Testis (tissue), 3 donors: ENCODE data around the gene RAP1GDS1. TPM values are rescaled to one million over a fixed set of nuclear protein-coding genes. Genes with fewer than 3 reads are reported as not detected.
A peak's percentile ranks its signal among the peaks of the same experiment; 100 is the strongest.

Experiments
- DNase-seq: peaks from one replicate; pipeline ENCODE4 v3.0.0-alpha.2; 2019
- H3K27ac ChIP-seq, 2 donors: fragments of 200-600 bp; sonication (generic); one replicate each; pipeline ENCODE4 v1.5.1; 2019
- H3K27me3 ChIP-seq: fragments of 200-600 bp; sonication (generic); one replicate; pipeline ENCODE4 v1.5.1; 2019
- H3K36me3 ChIP-seq: fragments of 200-600 bp; sonication (generic); one replicate; pipeline ENCODE4 v1.5.1; 2017; ENCODE audit warnings: low read depth; ENCODE audit errors: missing control alignments
- H3K4me1 ChIP-seq: fragments of 200-600 bp; sonication (generic); one replicate; pipeline ENCODE4 v1.5.1; 2019
- H3K4me3 ChIP-seq, 2 donors: fragments of 200-600 bp; sonication (generic); one replicate each; pipeline ENCODE4 v1.5.1; 2017 to 2019
- H3K9me3 ChIP-seq: fragments of 200-600 bp; sonication (generic); one replicate; pipeline ENCODE4 v1.5.1; 2017
- POLR2A ChIP-seq: fragments of 450-650 bp; IDR thresholded peaks from one replicate; pipeline ENCODE4 v1.6.1; 2017; ENCODE audit warnings: antibody characterized with exemption, mild to moderate bottlenecking, moderate library complexity
- WGBS, 2 donors: methylation state at CpG; one replicate each; pipeline ENCODE4 v1.1.5; 2018; 5-methylcytosine and 5-hydroxymethylcytosine counted together
- intact Hi-C: fragments of 100-400 bp; cut with DNase I; formaldehyde crosslinking; loops from one replicate; pipeline ENCODE4 v1.15.1; 2023; ENCODE audit warnings: low total_unique reads
- polyA plus RNA-seq: library from polyadenylated mRNA; stranded (reverse); fragments of 350-450 nt; fragmentation: Illumina TruSeq; extraction: RNeasy Lipid Tissue Mini Kit (QIAGEN cat#74804); gene quantifications from one replicate; pipeline ENCODE4 v1.2.3, GENCODE V29; 2014; ENCODE audit warnings: low read depth, low replicate concordance; ENCODE audit not compliant: insufficient read depth
- total RNA-seq, 2 donors: library from RNA; depleted of rRNA; stranded (reverse); fragments of >200 nt; gene quantifications; one replicate each; pipeline ENCODE4 v1.2.3, GENCODE V29; 2016
- TF ChIP-seq, protein P1 (sequence below), 3 experiments: fragments of 450-650 bp in 2 of 3; fragments of 200-600 bp in 1 of 3; sonication (generic) in 1 of 3; IDR thresholded peaks; one replicate each; pipeline ENCODE4 v1.5.1; 2016 to 2019; ENCODE audit warnings: antibody characterized with exemption in 3 of 3, mild to moderate bottlenecking in 2 of 3, moderate library complexity in 1 of 3

Gene RAP1GDS1
- total and polyA plus RNA-seq, 3 donors from 2014 or later: 34.2 to 38.0 (median 37.2) TPM

DNA sequence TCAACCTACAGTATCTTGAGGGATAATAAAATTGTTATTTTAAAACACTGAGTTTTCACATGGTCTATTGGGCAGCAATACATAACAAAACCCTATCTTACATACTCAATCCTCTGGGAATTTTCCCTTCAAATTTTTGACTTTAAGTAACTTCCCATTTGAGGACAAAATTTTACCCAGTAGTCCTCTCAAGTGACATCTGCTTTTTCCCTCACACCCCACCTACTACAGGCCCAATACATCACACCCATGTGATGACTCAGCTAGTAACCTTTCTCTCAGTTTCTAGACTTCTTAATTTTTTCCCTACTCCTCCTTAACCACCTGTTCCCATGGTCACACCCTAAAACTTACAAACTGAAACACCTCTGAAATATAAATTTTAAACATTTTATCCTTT lies 12.2 kb upstream of the RAP1GDS1 start:
- Histone ChIP-seq H3K27ac (no peak overlapping the region), H3K4me3 (no peak overlapping the region), H3K9me3 (no peaks in the 10 kb centered on the region), H3K36me3 (no peaks in the 10 kb centered on the region), H3K27me3 (no peaks in the 10 kb centered on the region), H3K4me1 (no peaks in the 10 kb centered on the region)
- intact Hi-C loops: no loop called here
- DNase-seq: no peak
- no peak for TF ChIP-seq POLR2A
- TF ChIP-seq, protein P1, sequence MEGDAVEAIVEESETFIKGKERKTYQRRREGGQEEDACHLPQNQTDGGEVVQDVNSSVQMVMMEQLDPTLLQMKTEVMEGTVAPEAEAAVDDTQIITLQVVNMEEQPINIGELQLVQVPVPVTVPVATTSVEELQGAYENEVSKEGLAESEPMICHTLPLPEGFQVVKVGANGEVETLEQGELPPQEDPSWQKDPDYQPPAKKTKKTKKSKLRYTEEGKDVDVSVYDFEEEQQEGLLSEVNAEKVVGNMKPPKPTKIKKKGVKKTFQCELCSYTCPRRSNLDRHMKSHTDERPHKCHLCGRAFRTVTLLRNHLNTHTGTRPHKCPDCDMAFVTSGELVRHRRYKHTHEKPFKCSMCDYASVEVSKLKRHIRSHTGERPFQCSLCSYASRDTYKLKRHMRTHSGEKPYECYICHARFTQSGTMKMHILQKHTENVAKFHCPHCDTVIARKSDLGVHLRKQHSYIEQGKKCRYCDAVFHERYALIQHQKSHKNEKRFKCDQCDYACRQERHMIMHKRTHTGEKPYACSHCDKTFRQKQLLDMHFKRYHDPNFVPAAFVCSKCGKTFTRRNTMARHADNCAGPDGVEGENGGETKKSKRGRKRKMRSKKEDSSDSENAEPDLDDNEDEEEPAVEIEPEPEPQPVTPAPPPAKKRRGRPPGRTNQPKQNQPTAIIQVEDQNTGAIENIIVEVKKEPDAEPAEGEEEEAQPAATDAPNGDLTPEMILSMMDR (IDR thresholded peaks at IDR 0.05): no peak

DNA sequence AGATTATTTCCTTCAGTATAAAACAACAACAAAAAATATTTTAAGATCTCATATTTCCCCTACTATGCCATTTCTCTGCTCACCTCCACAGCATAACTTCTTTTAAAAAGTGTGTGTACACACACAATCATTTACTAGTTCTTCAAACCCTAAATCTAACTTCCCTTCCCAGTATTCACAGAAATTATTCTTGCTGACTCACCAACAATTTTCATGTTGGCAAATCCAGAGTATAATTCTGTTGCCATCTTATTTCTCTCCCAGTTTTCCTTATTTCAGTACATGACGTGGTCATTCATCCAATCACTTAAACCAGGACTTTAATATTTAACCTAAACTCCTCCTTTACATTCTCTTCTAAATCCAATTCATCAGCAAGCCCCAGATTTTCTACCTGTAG lies 11.4 kb upstream of the RAP1GDS1 start:
- H3K36me3 ChIP-seq: no peaks in the 10 kb centered on the region
- no peaks in the 10 kb centered on the region for H3K4me1 ChIP-seq
- no peak overlapping the region for H3K27ac ChIP-seq
- intact Hi-C loops: no loop called here
- no peak overlapping the region for H3K4me3 ChIP-seq
- no peaks in the 10 kb centered on the region for H3K27me3 ChIP-seq
- no peaks in the 10 kb centered on the region for H3K9me3 ChIP-seq
- 92 to 93% methylated on average over 1 of the region's 1 CpG for WGBS, 2 donors
- DNase-seq: no peak
- TF ChIP-seq POLR2A: no peak
- TF ChIP-seq, protein P1 (IDR thresholded peaks at IDR 0.05): no peak

DNA sequence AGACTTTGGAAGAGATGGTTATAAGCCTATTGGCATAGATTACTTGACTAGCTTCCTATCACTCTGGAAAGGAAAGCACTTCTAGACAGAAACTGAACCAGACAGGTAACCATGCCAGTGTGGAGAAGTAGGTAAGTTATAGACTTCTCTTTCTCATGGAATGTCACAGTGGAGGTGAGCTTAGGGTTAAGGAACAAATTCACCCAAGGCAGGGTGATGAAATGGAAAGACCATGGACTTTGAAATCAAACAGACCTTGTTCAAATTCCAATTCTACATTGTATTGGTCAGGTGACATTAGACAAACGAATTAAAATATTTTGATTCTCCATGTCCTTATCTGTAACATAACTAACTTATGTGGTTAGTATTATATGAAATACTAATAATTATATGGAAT lies 7.7 kb upstream of the RAP1GDS1 start:
- no peak for TF ChIP-seq POLR2A
- TF ChIP-seq, protein P1 (IDR thresholded peaks at IDR 0.05): no peak
- H3K9me3 ChIP-seq: no peaks in the 10 kb centered on the region
- intact Hi-C loops: no loop called here

DNA sequence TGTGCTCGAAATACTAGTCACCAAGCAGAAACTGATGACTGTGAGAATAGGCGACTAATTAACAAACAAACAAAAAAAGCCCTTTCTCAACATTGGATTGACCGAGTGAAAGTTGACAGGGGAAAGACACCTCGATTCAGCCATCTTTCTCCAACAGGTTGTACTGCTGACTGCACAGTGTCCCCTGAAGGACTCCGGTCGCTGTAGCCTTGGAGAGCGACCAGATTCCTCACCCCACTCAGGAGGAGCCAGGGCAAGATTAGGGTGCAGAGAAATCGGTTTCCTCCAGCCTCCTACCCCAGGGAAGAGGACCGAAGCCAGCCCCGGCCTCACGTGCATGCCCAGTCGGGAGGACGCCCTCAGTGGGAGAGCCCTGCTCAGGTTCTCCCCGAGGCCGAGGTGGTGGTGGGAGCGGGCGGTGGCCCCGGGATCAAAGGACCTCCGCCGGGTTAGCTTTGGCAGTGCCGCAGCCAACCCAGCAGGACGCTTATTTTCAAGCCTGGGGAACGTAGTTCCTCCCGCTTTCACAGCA lies 1.1 kb upstream of the RAP1GDS1 start:
- Histone ChIP-seq H3K4me3 (peak overlapping the region; percentile 92 to 95), H3K9me3 (no peaks in the 10 kb centered on the region), H3K27ac (peak overlapping the region; percentile 98), H3K4me1 (peaks cover 6% of the 10 kb centered on the region), H3K27me3 (no peaks in the 10 kb centered on the region), H3K36me3 (no peaks in the 10 kb centered on the region)
- WGBS, 2 donors: 0 to 1% methylated on average over 7 to 23 of the region's 24 CpGs
- peak; percentile 68 for DNase-seq
- intact Hi-C loops: no loop called here
- no peak for TF ChIP-seq POLR2A
- TF ChIP-seq, protein P1 (IDR thresholded peaks at IDR 0.05): no peak

More for the DNA sequence above, 7.7 kb upstream of the RAP1GDS1 start:
- Histone ChIP-seq H3K36me3 (no peaks in the 10 kb centered on the region), H3K4me3 (no peak overlapping the region), H3K27ac (no peak overlapping the region), H3K4me1 (no peaks in the 10 kb centered on the region), H3K27me3 (no peaks in the 10 kb centered on the region)
- 85 to 93% methylated on average over 1 of the region's 1 CpG for WGBS, 2 donors
- no peak for DNase-seq
